AG04450 (cell line): Measurements from ENCODE around the gene PLAAT2. TPM values are rescaled to one million over a fixed set of nuclear protein-coding genes. Genes with fewer than 3 reads are reported as not detected.
"Not testable (repeated sequence)": the region's sequence is repeated elsewhere in the genome, so short reads cannot be mapped to it uniquely, and the experiment has no call there.

Experiments used
- CTCF ChIA-PET: fragments of 300-600, 350-600 bp; formaldehyde crosslinking; extraction: SDS; loops from one replicate; lab custom pipeline; 2022; ENCODE audit warnings: antibody characterized with exemption, inconsistent platforms; lab: Charles Lee
- POLR2A ChIA-PET: fragments of 350-600 bp; formaldehyde crosslinking; extraction: SDS; loops from one replicate; lab custom pipeline; 2021; ENCODE audit warnings: antibody characterized with exemption, inconsistent platforms; lab: Yijun Ruan, JAX
- DNase-seq: peaks from one replicate; pipeline ENCODE4 v3.0.0-alpha.2; 2011; ENCODE audit warnings: low read depth, low spot score
- H3K27ac ChIP-seq: one replicate; pipeline ENCODE4 v1.5.1; 2012; ENCODE audit warnings: low read depth, low read length, control low read depth
- H3K27me3 ChIP-seq: one replicate; pipeline ENCODE4 v1.6.0; 2012; ENCODE audit warnings: low read length; ENCODE audit not compliant: control insufficient read depth, insufficient read depth
- H3K4me3 ChIP-seq: 2 replicates; pipeline ENCODE4 v1.5.1; 2011; ENCODE audit warnings: mild to moderate bottlenecking, low read depth, low read length, control low read depth
- H3K9me3 ChIP-seq: 2 replicates; pipeline ENCODE4 v1.5.1; 2012; ENCODE audit warnings: low read length; ENCODE audit not compliant: control insufficient read depth, insufficient read depth
- polyA plus RNA-seq: library from polyadenylated mRNA; depleted of rRNA; stranded (reverse); fragments of >200 nt; gene quantifications from 2 replicates; pipeline ENCODE4 v1.2.3, GENCODE V29; 2011
- TF ChIP-seq, protein P1 (sequence below): IDR thresholded peaks from 2 replicates; pipeline ENCODE4 v1.5.1; 2011; ENCODE audit warnings: low read depth, low read length, control low read depth, inconsistent platforms

Gene PLAAT2
- polyA plus RNA-seq, 1 experiment, result not detected

GRCh38 chr11:63590024-63590788 lies 27.0 kb upstream of the PLAAT2 start:
- no peak overlapping the region for H3K27ac ChIP-seq
- POLR2A ChIA-PET, result no interaction called here
- H3K27me3 ChIP-seq, result no peaks in the 10 kb centered on the region
- CTCF ChIA-PET, result no interaction called here
- no peaks in the 10 kb centered on the region for H3K9me3 ChIP-seq
- DNase-seq, result no peak
- H3K4me3 ChIP-seq, result no peak overlapping the region
- TF ChIP-seq, protein P1, sequence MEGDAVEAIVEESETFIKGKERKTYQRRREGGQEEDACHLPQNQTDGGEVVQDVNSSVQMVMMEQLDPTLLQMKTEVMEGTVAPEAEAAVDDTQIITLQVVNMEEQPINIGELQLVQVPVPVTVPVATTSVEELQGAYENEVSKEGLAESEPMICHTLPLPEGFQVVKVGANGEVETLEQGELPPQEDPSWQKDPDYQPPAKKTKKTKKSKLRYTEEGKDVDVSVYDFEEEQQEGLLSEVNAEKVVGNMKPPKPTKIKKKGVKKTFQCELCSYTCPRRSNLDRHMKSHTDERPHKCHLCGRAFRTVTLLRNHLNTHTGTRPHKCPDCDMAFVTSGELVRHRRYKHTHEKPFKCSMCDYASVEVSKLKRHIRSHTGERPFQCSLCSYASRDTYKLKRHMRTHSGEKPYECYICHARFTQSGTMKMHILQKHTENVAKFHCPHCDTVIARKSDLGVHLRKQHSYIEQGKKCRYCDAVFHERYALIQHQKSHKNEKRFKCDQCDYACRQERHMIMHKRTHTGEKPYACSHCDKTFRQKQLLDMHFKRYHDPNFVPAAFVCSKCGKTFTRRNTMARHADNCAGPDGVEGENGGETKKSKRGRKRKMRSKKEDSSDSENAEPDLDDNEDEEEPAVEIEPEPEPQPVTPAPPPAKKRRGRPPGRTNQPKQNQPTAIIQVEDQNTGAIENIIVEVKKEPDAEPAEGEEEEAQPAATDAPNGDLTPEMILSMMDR, result no peak

DNA sequence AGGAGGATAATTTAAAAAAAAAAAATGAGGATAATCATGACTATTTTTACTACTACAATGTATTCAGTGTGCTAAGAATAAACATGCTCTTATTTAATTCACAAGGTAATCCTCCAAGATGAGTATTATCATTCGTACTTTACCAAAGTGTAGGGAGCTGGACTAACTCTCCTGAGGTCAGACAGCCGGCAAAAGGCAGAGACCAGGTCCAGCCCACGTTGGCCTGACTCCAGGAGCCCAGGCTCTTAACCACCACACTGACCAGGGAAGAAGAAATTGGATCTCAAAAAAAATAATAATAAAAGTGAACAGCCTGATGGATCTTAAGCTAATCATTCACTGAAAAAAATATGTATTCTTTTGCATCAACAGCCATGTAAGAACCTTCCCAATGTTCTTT lies 25.8 kb upstream of the PLAAT2 start:
- Histone ChIP-seq H3K4me3 (no peak overlapping the region), H3K9me3 (no peaks in the 10 kb centered on the region), H3K27ac (no peak overlapping the region), H3K27me3 (no peaks in the 10 kb centered on the region)
- no peak for DNase-seq
- TF ChIP-seq, protein P1, result no peak
- ChIA-PET POLR2A (no interaction called here), CTCF (no interaction called here)

DNA sequence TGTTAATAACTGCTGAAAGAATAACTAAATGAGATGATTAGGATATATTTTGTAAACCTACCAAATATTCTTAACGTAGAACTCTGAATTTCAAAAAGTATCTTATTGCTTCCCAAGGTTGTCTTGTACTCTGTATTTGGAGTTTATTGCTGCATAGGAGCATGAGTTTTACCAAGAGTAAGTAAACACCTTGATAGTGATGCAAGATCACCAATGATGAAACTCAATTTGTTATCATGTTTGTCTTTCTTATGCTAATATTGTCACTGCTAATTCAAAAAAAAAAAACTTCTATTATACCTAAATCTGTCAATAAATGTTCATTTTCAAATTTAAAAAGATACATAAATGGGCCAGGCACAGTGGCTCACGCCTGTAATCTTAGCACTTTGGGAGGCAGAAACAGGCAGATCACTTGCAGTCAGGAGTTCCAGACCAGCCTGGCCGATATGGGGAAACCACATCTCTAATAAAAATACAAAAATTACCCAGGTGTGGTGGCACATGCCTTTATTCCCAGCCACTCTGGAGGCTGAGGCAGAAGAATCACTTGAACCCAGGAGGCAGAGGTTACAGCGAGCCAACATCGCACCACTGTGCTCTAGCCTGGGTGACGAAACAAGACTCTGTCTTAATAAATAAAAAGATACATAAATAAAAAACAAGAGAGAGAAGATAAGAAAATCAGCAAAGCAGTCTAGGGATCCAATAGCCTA lies 23.4 kb upstream of the PLAAT2 start:
- CTCF ChIA-PET, result interaction anchor here (0.7 kb wide), 1 partner anchor 37 kb away, joined by 4 read pairs; no protein-coding TSS in a partner anchor
- TF ChIP-seq, protein P1, result no peak

DNA sequence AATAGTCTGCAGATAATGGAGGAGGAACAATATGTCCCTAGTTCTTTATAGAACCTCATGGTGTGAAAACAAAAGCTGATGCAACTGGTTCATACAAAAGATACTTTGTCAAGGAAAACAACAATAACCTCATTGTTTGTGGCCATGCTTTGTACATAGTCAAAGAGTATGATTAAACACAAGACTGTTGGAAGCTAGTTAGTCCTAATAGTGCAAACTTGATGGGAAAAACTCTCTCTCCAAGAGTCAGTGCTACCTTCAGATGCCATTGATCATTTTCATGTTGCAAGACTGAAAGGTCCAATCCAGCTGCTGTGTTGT lies 20.1 kb upstream of the PLAAT2 start:
- no peaks in the 10 kb centered on the region for H3K27me3 ChIP-seq
- H3K9me3 ChIP-seq, result no peaks in the 10 kb centered on the region
- H3K27ac ChIP-seq, result no peak overlapping the region
- no peak overlapping the region for H3K4me3 ChIP-seq
- TF ChIP-seq, protein P1, result no peak
- POLR2A ChIA-PET, result interaction anchor here (0.5 kb wide), 1 partner anchor 11 kb away, joined by 3 read pairs; no protein-coding TSS in a partner anchor
- CTCF ChIA-PET, result interaction anchor here (1.0 kb wide), 1 partner anchor 52 kb away, joined by 3 read pairs; no protein-coding TSS in a partner anchor
- DNase-seq, result no peak

More for the DNA sequence above, 23.4 kb upstream of the PLAAT2 start:
- Histone ChIP-seq H3K27ac (no peak overlapping the region), H3K9me3 (no peaks in the 10 kb centered on the region), H3K4me3 (no peak overlapping the region), H3K27me3 (no peaks in the 10 kb centered on the region)
- POLR2A ChIA-PET, result no interaction called here
- no peak for DNase-seq

GRCh38 chr11:63581224-63581623 lies 18.0 kb upstream of the PLAAT2 start:
- H3K27me3 ChIP-seq, H3K4me3 ChIP-seq, CTCF ChIA-PET, H3K9me3 ChIP-seq, H3K27ac ChIP-seq, POLR2A ChIA-PET, DNase-seq: not testable (repeated sequence)

DNA sequence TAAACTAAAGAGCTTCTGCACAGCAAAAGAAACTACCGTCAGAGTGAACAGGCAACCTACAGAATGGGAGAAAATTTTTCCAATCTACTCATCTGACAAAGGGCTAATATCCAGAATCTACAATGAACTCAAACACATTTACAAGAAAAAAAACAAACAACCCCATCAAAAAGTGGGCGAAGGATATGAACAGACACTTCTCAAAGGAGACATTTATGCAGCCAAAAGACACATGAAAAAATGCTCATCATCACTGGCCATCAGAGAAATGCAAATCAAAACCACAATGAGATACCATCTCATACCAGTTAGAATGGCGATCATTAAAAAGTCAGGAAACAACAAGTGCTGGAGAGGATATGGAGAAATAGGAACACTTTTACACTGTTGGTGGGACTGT lies 15.7 kb upstream of the PLAAT2 start:
- POLR2A ChIA-PET, DNase-seq, H3K9me3 ChIP-seq: not testable (repeated sequence)

More for the DNA sequence above, 15.7 kb upstream of the PLAAT2 start:
- H3K27me3 ChIP-seq, CTCF ChIA-PET, H3K4me3 ChIP-seq, H3K27ac ChIP-seq: not testable (repeated sequence)
